HG03060 (cell line): ENCODE results near the gene CDCP2.
"Not testable (repeated sequence)": the region's sequence is repeated elsewhere in the genome, so short reads cannot be mapped to it uniquely, and the experiment has no call there.

ENCODE experiments used
- ATAC-seq: cut with Tn5 transposase; IDR thresholded peaks from one replicate; pipeline ENCODE4 v1.9.1; 2021; ENCODE audit warnings: low read depth, moderate number of reproducible peaks; ENCODE audit not compliant: unreplicated experiment

Gene CDCP2

GRCh38 chr1:54118704-54119103, 34.1 kb downstream of the CDCP2 start:
- no peak for ATAC-seq

- ATAC-seq, result no peak
Measured at GRCh38 chr1:54117815-54118563, 34.8 kb downstream of the CDCP2 start.

GRCh38 chr1:54115520-54115919, 37.3 kb downstream of the CDCP2 start:
- no peak for ATAC-seq

GRCh38 chr1:54114955-54115354, 37.8 kb downstream of the CDCP2 start:
- no peak for ATAC-seq

DNA sequence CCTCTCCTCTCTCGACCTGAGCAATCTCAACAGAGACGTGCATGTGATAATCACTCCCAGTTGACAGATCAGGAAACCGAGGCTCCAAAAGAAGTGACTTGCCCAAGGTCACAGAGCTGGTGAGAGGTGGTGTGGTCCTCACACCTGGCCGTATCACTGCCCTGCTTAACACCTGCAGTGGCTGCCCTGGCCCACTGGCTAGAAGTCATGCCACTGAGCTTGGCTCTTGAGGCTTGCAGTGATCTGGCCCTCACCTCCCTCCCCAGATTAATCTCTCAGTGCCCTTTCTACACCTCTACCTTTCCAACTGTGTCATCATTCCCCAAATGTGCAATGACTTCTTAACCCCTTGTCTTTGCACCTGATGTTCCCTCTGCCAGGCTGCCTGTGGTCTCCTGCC, 38.8 kb downstream of the CDCP2 start:
- no peak for ATAC-seq

DNA sequence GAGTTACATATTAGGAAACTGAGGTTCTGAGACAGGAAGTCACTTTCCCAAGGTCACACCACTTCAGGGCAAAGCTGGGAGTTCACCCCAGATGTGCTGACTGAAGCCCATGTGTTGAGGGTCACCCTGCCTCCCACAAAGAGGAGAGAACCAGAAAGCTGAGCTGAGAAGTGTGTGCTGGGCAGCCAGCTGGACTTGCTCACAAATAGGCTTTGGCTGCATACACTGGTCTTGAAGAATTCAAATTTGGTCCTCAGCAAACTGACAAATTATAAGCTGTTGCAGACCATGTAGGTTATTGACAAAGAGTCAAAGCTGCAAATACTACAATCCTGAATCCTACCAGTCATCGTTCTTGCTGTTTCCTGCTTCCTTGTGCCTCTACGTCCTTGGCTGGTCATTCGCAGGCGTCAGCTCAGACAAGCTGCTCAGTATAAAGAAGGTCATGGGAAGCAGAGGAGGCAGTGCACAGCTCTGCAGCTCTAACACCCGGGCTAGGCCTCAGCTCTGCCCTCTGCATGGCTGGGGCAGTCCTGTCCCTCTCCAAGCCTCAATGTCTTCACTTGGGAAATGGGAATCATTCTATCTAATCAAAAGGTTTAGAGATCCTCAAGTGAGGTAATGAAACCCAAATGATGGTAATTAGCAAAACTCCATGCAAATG, 40.0 kb downstream of the CDCP2 start:
- ATAC-seq, result no peak

DNA sequence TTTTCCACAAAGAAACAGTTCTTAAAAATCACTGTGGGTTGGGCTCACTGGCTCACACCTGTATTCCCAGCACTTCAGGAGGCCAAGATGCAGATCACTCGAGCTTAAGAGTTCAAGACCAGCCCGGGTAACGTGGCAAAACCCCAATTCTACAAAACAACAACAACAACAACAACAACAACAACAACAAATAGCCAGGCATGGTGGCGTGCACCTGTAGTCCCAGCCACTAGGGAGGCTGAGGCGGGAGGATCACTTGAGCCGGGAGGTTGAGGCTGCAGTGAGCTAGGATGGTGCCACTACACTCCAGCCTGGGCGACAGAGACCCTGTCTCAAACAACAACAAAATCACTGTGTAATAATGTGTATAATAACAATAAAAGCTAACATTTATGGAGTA, 40.8 kb downstream of the CDCP2 start:
- no peak for ATAC-seq

GRCh38 chr1:54111624-54112023, 41.2 kb downstream of the CDCP2 start:
- ATAC-seq, result no peak

DNA sequence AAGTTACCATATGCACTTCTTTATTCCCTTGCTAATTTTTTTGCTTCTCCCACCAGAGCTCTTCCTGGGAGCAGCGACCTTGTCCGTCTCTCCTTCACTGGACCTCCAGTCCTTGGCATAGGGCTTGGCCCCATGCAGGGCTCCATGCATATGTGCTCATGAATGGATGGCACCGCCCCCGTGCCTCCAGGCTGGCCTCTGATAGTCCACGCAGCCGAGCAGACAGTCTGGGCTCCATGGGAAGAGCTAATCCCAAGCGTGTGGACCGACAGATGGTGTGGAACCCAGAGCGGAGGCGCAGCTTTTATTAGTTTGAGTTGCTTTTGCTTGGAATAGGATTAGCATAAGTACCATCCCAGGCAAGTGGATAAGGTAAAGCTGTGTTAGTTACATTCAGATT, 41.8 kb downstream of the CDCP2 start:
- no peak for ATAC-seq

GRCh38 chr1:54109129-54110090, 43.4 kb downstream of the CDCP2 start:
- ATAC-seq, result no peak

DNA sequence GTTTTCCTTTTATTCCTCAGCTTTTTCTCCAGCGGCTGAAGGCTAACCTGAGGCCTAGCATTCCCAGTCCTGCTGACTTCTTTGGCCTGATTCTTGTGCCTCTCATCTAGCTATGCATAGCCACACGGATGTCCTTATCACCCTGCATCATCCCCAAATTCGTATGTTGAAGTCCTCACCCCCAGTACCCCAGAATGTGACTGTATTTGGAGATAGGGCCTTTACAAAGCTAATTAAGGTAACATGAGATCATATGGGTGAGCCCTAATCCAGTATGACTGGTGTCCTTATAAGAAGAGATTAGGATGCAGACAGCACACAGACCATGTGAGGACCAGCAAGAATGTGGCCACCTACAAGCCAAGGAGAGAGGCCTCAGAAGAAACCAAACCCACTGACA, 44.6 kb downstream of the CDCP2 start:
- ATAC-seq, result no peak

GRCh38 chr1:54107131-54107530, 45.7 kb downstream of the CDCP2 start:
- ATAC-seq, result no peak

GRCh38 chr1:54105736-54106269, 47.0 kb downstream of the CDCP2 start:
- no peak for ATAC-seq

DNA sequence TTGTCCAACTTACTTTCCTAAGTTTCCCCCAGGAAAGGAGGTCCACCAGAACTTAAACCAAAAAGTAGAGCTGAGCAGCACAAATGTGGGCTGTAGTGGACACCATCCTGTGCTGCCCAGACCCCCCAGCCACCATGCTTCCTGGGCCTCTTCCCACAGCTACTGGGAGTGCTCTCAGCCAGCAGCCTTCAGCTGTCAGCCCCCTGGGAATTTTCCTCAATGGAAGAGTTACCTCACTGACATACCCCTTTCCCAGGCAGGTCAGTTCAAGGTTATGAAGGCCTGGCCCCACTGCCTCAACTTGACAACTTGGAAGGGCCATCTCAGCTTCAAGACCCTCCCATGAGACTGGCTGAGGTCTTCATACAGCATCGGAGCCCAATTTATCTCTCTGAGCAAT, 47.7 kb downstream of the CDCP2 start:
- ATAC-seq, result no peak

DNA sequence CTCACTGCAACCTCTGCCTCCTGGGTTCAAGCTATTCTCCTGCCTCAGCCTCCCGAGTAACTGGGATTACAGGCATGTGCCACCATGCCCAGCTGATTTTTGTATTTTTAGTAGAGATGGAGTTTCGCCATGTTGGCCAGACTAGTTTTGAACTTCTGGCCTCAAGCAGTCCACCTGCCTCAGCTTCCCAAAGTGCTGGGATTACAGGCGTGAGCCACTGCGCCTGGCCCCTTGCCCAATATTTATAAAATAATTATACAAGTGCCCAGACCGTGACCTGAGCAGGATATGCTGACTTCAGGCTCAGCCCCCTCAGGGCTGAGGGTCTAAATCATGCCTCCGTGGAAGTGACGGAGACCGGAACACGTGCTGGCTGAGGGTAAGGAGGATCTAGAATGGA, 48.2 kb downstream of the CDCP2 start:
- not testable (repeated sequence) for ATAC-seq

GRCh38 chr1:54103414-54103813, 49.4 kb downstream of the CDCP2 start:
- ATAC-seq, result no peak

DNA sequence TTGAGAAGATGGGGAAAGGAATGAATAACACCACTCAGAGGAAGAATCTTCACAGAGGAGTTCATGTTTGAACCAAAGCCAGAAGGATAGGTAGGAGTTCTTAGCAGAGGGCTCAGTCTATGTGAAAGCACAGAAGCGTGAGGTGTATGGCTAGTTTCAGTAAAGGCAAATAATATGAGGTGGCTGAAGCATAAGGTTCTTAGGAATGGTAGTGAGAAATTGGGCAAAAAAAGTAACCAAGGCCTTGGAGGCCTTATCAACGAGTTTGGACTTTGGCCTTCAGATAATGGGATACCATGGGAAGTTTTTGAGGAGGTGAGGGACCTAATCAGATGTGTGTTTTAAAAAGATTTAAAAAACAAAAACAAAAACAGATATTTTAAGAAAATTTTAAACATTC, 52.3 kb downstream of the CDCP2 start:
- no peak for ATAC-seq

DNA sequence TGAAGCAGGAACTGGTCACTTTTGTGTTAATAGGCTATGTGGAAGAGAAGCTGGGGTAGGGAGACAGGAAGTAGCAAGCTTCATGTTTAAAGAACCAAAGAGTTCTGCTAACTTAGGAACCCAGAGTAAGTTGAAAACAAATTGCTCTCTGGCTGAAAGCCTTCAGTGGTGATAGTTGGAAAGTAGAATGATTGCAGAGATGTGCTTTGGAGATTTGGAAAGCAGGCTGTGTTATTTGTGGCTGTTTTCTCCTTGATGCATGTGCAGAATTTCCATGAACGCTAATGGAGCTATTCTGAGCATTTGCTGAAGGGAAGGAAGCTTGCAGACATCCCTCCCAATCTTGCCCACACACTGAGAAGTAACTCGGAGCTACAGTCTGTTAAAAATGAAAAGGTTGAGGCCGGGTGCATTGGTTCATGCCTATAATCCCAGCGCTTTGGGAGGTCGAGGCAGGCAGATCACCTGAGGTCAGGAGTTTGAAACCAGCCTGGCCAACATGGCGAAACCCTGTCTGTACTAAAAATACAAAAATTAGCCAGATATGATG, 53.7 kb downstream of the CDCP2 start:
- ATAC-seq, result no peak

- no peak for ATAC-seq
Measured at GRCh38 chr1:54096877-54097240, 55.9 kb downstream of the CDCP2 start.

- ATAC-seq, result no peak
Measured at GRCh38 chr1:54096227-54096876, 56.4 kb downstream of the CDCP2 start.
